HCT116 (cell line): ENCODE measurements around the gene TMEM30A. TPM values are rescaled to one million over a fixed set of nuclear protein-coding genes. Genes with fewer than 3 reads are reported as not detected.

ENCODE experiments used
- ATAC-seq: fragments of 200-7000 bp; cut with Tn5 transposase; 2 replicates; pipeline ENCODE4 v1.9.1; 2020; ENCODE audit warnings: mild to moderate bottlenecking, moderate library complexity
- BruUV-seq: library from RNA; stranded (reverse); fragments of 400-500 nt; replicated peaks from 2 replicates; lab custom pipeline; 2021; lab: Mats Ljungman, UMichigan
- CTCF ChIA-PET: fragments of 300-600 bp; sonication (Branson Sonifier 250); formaldehyde crosslinking; loops from one replicate; lab custom pipeline; 2021; ENCODE audit warnings: antibody characterized with exemption; lab: Charles Lee
- POLR2A ChIA-PET: fragments of 300-600, 350-600 bp; sonication (Branson Sonifier 250); formaldehyde crosslinking; loops from one replicate; lab custom pipeline; 2021; ENCODE audit warnings: antibody characterized with exemption; lab: Charles Lee
- RAD21 ChIA-PET, 2 experiments: fragments of 300-600 bp; sonication (Branson Sonifier 250); formaldehyde crosslinking; loops; one replicate each; lab custom pipeline; 2023; ENCODE audit warnings: low total read pairs in 2 of 2; ENCODE audit not compliant: uncharacterized antibody in 2 of 2, unreplicated experiment in 2 of 2, low non-redundant PET in 1 of 2; lab: Charles Lee
- DNase-seq: peaks from one replicate; pipeline ENCODE4 v3.0.0-alpha.2; 2010; ENCODE audit warnings: low read depth, low spot score
- H2AFZ ChIP-seq: fragments of 200-600 bp; shearing (Covaris generic), sonication (generic); 2 replicates; pipeline ENCODE4 v1.6.1; 2017; ENCODE audit warnings: low read depth, mixed run types, mixed read lengths, antibody characterized with exemption, low read length; ENCODE audit not compliant: poor library complexity, severe bottlenecking
- H3K27ac ChIP-seq: 2 replicates; pipeline ENCODE4 v1.5.1; 2012; ENCODE audit warnings: low read depth, low read length
- H3K27me3 ChIP-seq: fragments of 200-600 bp; sonication (generic); 2 replicates; pipeline ENCODE4 v1.6.1; 2016; ENCODE audit warnings: mixed run types, low read length, mixed read lengths; ENCODE audit not compliant: insufficient read depth
- H3K36me3 ChIP-seq, 2 experiments: fragments of 200-500 bp in 1 of 2; fragments of 200-600 bp in 1 of 2; sonication (Bioruptor generic) in 1 of 2; sonication (generic) in 1 of 2; 2 replicates each; pipeline versions ENCODE4 v1.5.1 to v1.6.1; 2014 to 2016; ENCODE audit warnings: low read length in 2 of 2, inconsistent platforms in 1 of 2, mixed read lengths in 1 of 2, mixed run types in 1 of 2; ENCODE audit not compliant: insufficient read depth in 2 of 2, control insufficient read depth in 1 of 2
- H3K4me1 ChIP-seq, 2 experiments: fragments of 200-600 bp in 1 of 2; sonication (generic) in 1 of 2; 2 replicates each; pipeline versions ENCODE4 v1.5.1 to v1.6.1; 2012 to 2017; ENCODE audit warnings: low read length in 2 of 2, inconsistent platforms in 1 of 2, mild to moderate bottlenecking in 1 of 2, mixed read lengths in 1 of 2, mixed run types in 1 of 2, moderate library complexity in 1 of 2; ENCODE audit not compliant: insufficient read depth in 2 of 2, control insufficient read depth in 1 of 2
- H3K4me2 ChIP-seq: fragments of 200-600 bp; sonication (generic); 2 replicates; pipeline ENCODE4 v1.6.1; 2017; ENCODE audit warnings: mixed run types, low read length, mixed read lengths
- H3K4me3 ChIP-seq, 2 experiments: fragments of 200-600 bp in 1 of 2; sonication (generic) in 1 of 2; replicated peaks in 1 of 2; 2 replicates each; pipeline ENCODE4 v1.5.1; 2011 to 2016; ENCODE audit warnings: low read length in 2 of 2, control low read depth in 1 of 2, low read depth in 1 of 2, mild to moderate bottlenecking in 1 of 2, mixed read lengths in 1 of 2, mixed run types in 1 of 2
- H3K79me2 ChIP-seq: fragments of 200-600 bp; sonication (generic); 2 replicates; pipeline ENCODE4 v1.6.1; 2017; ENCODE audit warnings: mild to moderate bottlenecking, mixed run types, low read length, moderate library complexity, mixed read lengths; ENCODE audit not compliant: insufficient read depth
- H3K9ac ChIP-seq: fragments of 200-600 bp; sonication (generic); 2 replicates; pipeline ENCODE4 v1.6.1; 2016; ENCODE audit warnings: low read length, mixed read lengths
- H3K9me2 ChIP-seq: fragments of 200-600 bp; sonication (generic), shearing (Covaris generic); 2 replicates; pipeline ENCODE4 v1.6.1; 2017; ENCODE audit warnings: mixed run types, mild to moderate bottlenecking, moderate library complexity; ENCODE audit not compliant: insufficient read depth
- H3K9me3 ChIP-seq, 2 experiments: fragments of 200-500 bp in 1 of 2; fragments of 200-600 bp in 1 of 2; sonication (Bioruptor generic) in 1 of 2; sonication (generic) in 1 of 2; 2 replicates each; pipeline ENCODE4 v1.6.1; 2014 to 2017; ENCODE audit warnings: low read length in 2 of 2, mixed read lengths in 2 of 2, inconsistent platforms in 1 of 2, low read depth in 1 of 2, mild to moderate bottlenecking in 1 of 2, mixed run types in 1 of 2, moderate library complexity in 1 of 2; ENCODE audit not compliant: control insufficient read depth in 1 of 2, insufficient read depth in 1 of 2
- H4K20me1 ChIP-seq: fragments of 200-600 bp; sonication (generic), shearing (Covaris generic); 2 replicates; pipeline ENCODE4 v1.6.1; 2017; ENCODE audit warnings: mixed run types, mild to moderate bottlenecking, moderate library complexity; ENCODE audit not compliant: insufficient read depth
- CEBPB ChIP-seq: IDR thresholded peaks from 2 replicates; pipeline ENCODE4 v1.6.1; 2012; ENCODE audit warnings: low read depth
- CTCF ChIP-seq, 3 experiments: fragments of 200-600 bp in 1 of 3; sonication (generic) in 1 of 3; IDR thresholded peaks in 2 of 3; conservative IDR thresholded peaks in 1 of 3; 2 replicates each; pipeline ENCODE4 v1.5.1; 2012 to 2017; ENCODE audit warnings: low read depth in 2 of 3, low read length in 2 of 3, antibody characterized with exemption in 1 of 3, borderline replicate concordance in 1 of 3, control low read depth in 1 of 3, mild to moderate bottlenecking in 1 of 3, mixed read lengths in 1 of 3, mixed run types in 1 of 3, moderate library complexity in 1 of 3; ENCODE audit not compliant: insufficient read depth in 1 of 3
- ELF1 ChIP-seq: IDR thresholded peaks from 2 replicates; pipeline ENCODE4 v1.6.1; 2012; ENCODE audit warnings: low read depth, borderline replicate concordance
- EZH2 ChIP-seq: fragments of 200-600 bp; sonication (generic); IDR thresholded peaks from 2 replicates; pipeline ENCODE4 v1.6.1; 2017; ENCODE audit warnings: antibody characterized with exemption, mixed run types
- JUND ChIP-seq: IDR thresholded peaks from 2 replicates; pipeline ENCODE4 v1.6.1; 2012
- POLR2A ChIP-seq: IDR thresholded peaks from 2 replicates; pipeline ENCODE4 v1.7.0; 2011; ENCODE audit warnings: borderline replicate concordance; ENCODE audit not compliant: insufficient read depth, insufficient read length; ENCODE audit errors: extremely low read depth
- SIN3A ChIP-seq: IDR thresholded peaks from 2 replicates; pipeline ENCODE4 v1.6.1; 2012; ENCODE audit warnings: low read depth
- SP1 ChIP-seq: IDR thresholded peaks from 2 replicates; pipeline ENCODE4 v1.6.1; 2012; ENCODE audit warnings: low read depth
- YY1 ChIP-seq: IDR thresholded peaks from 2 replicates; pipeline ENCODE4 v1.6.1; 2011; ENCODE audit warnings: low read length, low read depth, moderate library complexity, mild to moderate bottlenecking; ENCODE audit not compliant: insufficient replicate concordance; ENCODE audit errors: extremely low read depth
- ZBTB33 ChIP-seq: IDR thresholded peaks from 2 replicates; pipeline ENCODE4 v1.6.1; 2011; ENCODE audit warnings: mild to moderate bottlenecking, low read length, moderate library complexity; ENCODE audit not compliant: insufficient replicate concordance; ENCODE audit errors: extremely low read depth
- ZFX ChIP-seq: fragments of 450-650 bp; IDR thresholded peaks from 2 replicates; pipeline ENCODE4 v1.6.1; 2017
- ZNF274 ChIP-seq: fragments of 200-500 bp; sonication (Bioruptor generic); IDR thresholded peaks from 2 replicates; pipeline ENCODE4 v1.6.1; 2014; ENCODE audit warnings: mild to moderate bottlenecking, low read depth, low read length, inconsistent platforms
- intact Hi-C: fragments of 100-400 bp; cut with micrococcal nuclease; formaldehyde crosslinking; loops from 2 replicates; pipeline ENCODE4 v1.10.0; 2022
- total RNA-seq: library from RNA; stranded (reverse); gene quantifications from one replicate; pipeline ENCODE4 v1.2.1, GENCODE V29; 2021; ENCODE audit not compliant: unreplicated experiment

TMEM30A gene
- total RNA-seq, 1 experiment from 2014 or later, result 73.4 TPM

GRCh38 chr6:75306064-75306463 is 21.5 kb upstream of the TMEM30A start:
- no peak overlapping the region for H3K9ac ChIP-seq
- H3K27me3 ChIP-seq, result no peaks in the 10 kb centered on the region
- H2AFZ ChIP-seq, result no peak overlapping the region
- DNase-seq, result no peak
- POLR2A ChIA-PET, result no interaction called here
- H3K9me2 ChIP-seq, result no peaks in the 10 kb centered on the region
- H4K20me1 ChIP-seq, result no peaks in the 10 kb centered on the region
- H3K4me3 ChIP-seq, result no peak overlapping the region
- H3K79me2 ChIP-seq, result no peaks in the 10 kb centered on the region
- intact Hi-C loops, result no loop called here
- H3K36me3 ChIP-seq, result no peaks in the 10 kb centered on the region
- CTCF ChIA-PET, result interaction anchor here (1.2 kb wide), 2 partner anchors 9 to 219 kb away, joined by 3 to 4 read pairs; no protein-coding TSS in a partner anchor
- H3K4me1 ChIP-seq, result no peaks in the 10 kb centered on the region
- TF ChIP-seq YY1 (no peak), POLR2A (no peak), SP1 (no peak), ZNF274 (no peak), ZBTB33 (no peak), JUND (no peak), ELF1 (no peak), CEBPB (no peak), EZH2 (no peak)
- RAD21 ChIA-PET, result no interaction called here
- no TSS peak for BruUV-seq
- H3K27ac ChIP-seq, result no peak overlapping the region
- H3K4me2 ChIP-seq, result no peak overlapping the region
- H3K9me3 ChIP-seq, result no peaks in the 10 kb centered on the region
- no peak for ATAC-seq

GRCh38 chr6:75305573-75305972 is 21.0 kb upstream of the TMEM30A start:
- ChIA-PET RAD21 (no interaction called here), POLR2A (no interaction called here), CTCF (interaction anchor here (1.2 kb wide), 2 partner anchors 8 to 220 kb away, joined by 3 to 4 read pairs; no protein-coding TSS in a partner anchor)
- no peaks in the 10 kb centered on the region for H3K79me2 ChIP-seq
- no peaks in the 10 kb centered on the region for H3K36me3 ChIP-seq
- DNase-seq (no peak), ATAC-seq (no peak)
- no peak overlapping the region for H3K4me2 ChIP-seq
- BruUV-seq, result no TSS peak
- no peaks in the 10 kb centered on the region for H4K20me1 ChIP-seq
- no peaks in the 10 kb centered on the region for H3K27me3 ChIP-seq
- H3K9me3 ChIP-seq, result no peaks in the 10 kb centered on the region
- intact Hi-C loops, result no loop called here
- no peak overlapping the region for H2AFZ ChIP-seq
- H3K9ac ChIP-seq, result no peak overlapping the region
- no peaks in the 10 kb centered on the region for H3K4me1 ChIP-seq
- no peaks in the 10 kb centered on the region for H3K9me2 ChIP-seq
- H3K27ac ChIP-seq, result no peak overlapping the region
- no peak overlapping the region for H3K4me3 ChIP-seq
- TF ChIP-seq JUND (no peak), ZFX (no peak), POLR2A (no peak), ELF1 (no peak), CTCF (IDR thresholded peaks at IDR 0.05 in 2 of 3, conservative IDR thresholded peaks at IDR 0.05 in 1 of 3; ENCODE audit: borderline replicate concordance in 1 of 3, insufficient read depth in 1 of 3, low read depth in 2 of 3, low read length in 2 of 3) (no peak), ZBTB33 (no peak), SIN3A (no peak), CEBPB (no peak), EZH2 (no peak)
